Osteocyte (in vitro differentiated cells): ENCODE measurements around the gene C17orf107. TPM values are rescaled to one million over a fixed set of nuclear protein-coding genes. Genes with fewer than 3 reads are reported as not detected.

ENCODE experiments used
- DNase-seq: peaks from one replicate; pipeline ENCODE4 v3.0.0; 2021; ENCODE audit warnings: mixed read lengths; ENCODE audit not compliant: unreplicated experiment; ENCODE audit errors: extremely low spot score
- H3K27ac Mint-ChIP-seq: one replicate; pipeline ENCODE4 v1.8.0; 2021; ENCODE audit warnings: mild to moderate bottlenecking, mixed read lengths; ENCODE audit not compliant: unreplicated experiment
- H3K27me3 Mint-ChIP-seq: one replicate; pipeline ENCODE4 v1.8.0; 2021; ENCODE audit warnings: mixed read lengths; ENCODE audit not compliant: unreplicated experiment
- H3K36me3 Mint-ChIP-seq: one replicate; pipeline ENCODE4 v1.8.0; 2021; ENCODE audit warnings: mixed read lengths; ENCODE audit not compliant: unreplicated experiment
- H3K4me1 Mint-ChIP-seq: one replicate; pipeline ENCODE4 v1.8.0; 2021; ENCODE audit warnings: mixed read lengths; ENCODE audit not compliant: unreplicated experiment
- H3K4me3 Mint-ChIP-seq: one replicate; pipeline ENCODE4 v1.8.0; 2021; ENCODE audit warnings: mild to moderate bottlenecking, moderate library complexity, mixed read lengths; ENCODE audit not compliant: unreplicated experiment
- H3K9me3 Mint-ChIP-seq: one replicate; pipeline ENCODE4 v1.8.0; 2021; ENCODE audit warnings: mixed read lengths; ENCODE audit not compliant: unreplicated experiment
- CTCF ChIP-seq: fragments of 200-600 bp; sonication (generic); IDR thresholded peaks from 2 replicates; pipeline ENCODE4 v1.5.0; 2021; ENCODE audit warnings: antibody characterized with exemption, mild to moderate bottlenecking, moderate library complexity
- total RNA-seq: library from RNA; stranded (reverse); gene quantifications from 2 replicates; pipeline ENCODE4 v1.2.1, GENCODE V29; 2021

The C17orf107 gene
- total RNA-seq, 1 donor from 2014 or later, result 0.78 TPM

- H3K27me3 Mint-ChIP-seq, result no peaks in the 10 kb centered on the region
- TF ChIP-seq CTCF, result no peak
- H3K4me3 Mint-ChIP-seq, result no peak overlapping the region
- H3K27ac Mint-ChIP-seq, result no peak overlapping the region
- H3K36me3 Mint-ChIP-seq, result peaks cover 9% of the 10 kb centered on the region
- no peaks in the 10 kb centered on the region for H3K9me3 Mint-ChIP-seq
- no peak for DNase-seq
- H3K4me1 Mint-ChIP-seq, result peaks cover 8% of the 10 kb centered on the region
Observed at GRCh38 chr17:4932756-4933155, 33.4 kb downstream of the C17orf107 start.

- DNase-seq, result no peak
- no peaks in the 10 kb centered on the region for H3K27me3 Mint-ChIP-seq
- H3K9me3 Mint-ChIP-seq, result no peaks in the 10 kb centered on the region
- no peak for TF ChIP-seq CTCF
- H3K4me1 Mint-ChIP-seq, result peaks cover 14% of the 10 kb centered on the region
- H3K27ac Mint-ChIP-seq, result no peak overlapping the region
- peaks cover 9% of the 10 kb centered on the region for H3K36me3 Mint-ChIP-seq
- no peak overlapping the region for H3K4me3 Mint-ChIP-seq
Observed at GRCh38 chr17:4933646-4934045, 34.3 kb downstream of the C17orf107 start.

- Mint-ChIP-seq H3K4me3 (no peak overlapping the region), H3K9me3 (no peaks in the 10 kb centered on the region), H3K4me1 (peaks cover 21% of the 10 kb centered on the region), H3K27ac (peak overlapping the region; percentile 19), H3K36me3 (peaks cover 9% of the 10 kb centered on the region), H3K27me3 (no peaks in the 10 kb centered on the region)
- peak; percentile 25 for TF ChIP-seq CTCF
- no peak for DNase-seq
Observed at GRCh38 chr17:4934173-4934979, 35.0 kb downstream of the C17orf107 start.

GRCh38 chr17:4935650-4936049 is 36.3 kb downstream of the C17orf107 start:
- Mint-ChIP-seq H3K9me3 (no peaks in the 10 kb centered on the region), H3K36me3 (peaks cover 9% of the 10 kb centered on the region), H3K4me3 (no peak overlapping the region), H3K27me3 (no peaks in the 10 kb centered on the region), H3K4me1 (peaks cover 25% of the 10 kb centered on the region), H3K27ac (no peak overlapping the region)
- DNase-seq, result no peak
- no peak for TF ChIP-seq CTCF

GRCh38 chr17:4936436-4936835 is 37.1 kb downstream of the C17orf107 start:
- no peak for TF ChIP-seq CTCF
- peaks cover 31% of the 10 kb centered on the region for H3K4me1 Mint-ChIP-seq
- no peaks in the 10 kb centered on the region for H3K27me3 Mint-ChIP-seq
- peaks cover 8% of the 10 kb centered on the region for H3K36me3 Mint-ChIP-seq
- H3K27ac Mint-ChIP-seq, result no peak overlapping the region
- no peak for DNase-seq
- no peaks in the 10 kb centered on the region for H3K9me3 Mint-ChIP-seq
- H3K4me3 Mint-ChIP-seq, result no peak overlapping the region
